ENCODE results near the gene CFAP73.
"Not testable (repeated sequence)": the region's sequence is repeated elsewhere in the genome, so short reads cannot be mapped to it uniquely, and the experiment has no call there.

CFAP73 gene

DNA sequence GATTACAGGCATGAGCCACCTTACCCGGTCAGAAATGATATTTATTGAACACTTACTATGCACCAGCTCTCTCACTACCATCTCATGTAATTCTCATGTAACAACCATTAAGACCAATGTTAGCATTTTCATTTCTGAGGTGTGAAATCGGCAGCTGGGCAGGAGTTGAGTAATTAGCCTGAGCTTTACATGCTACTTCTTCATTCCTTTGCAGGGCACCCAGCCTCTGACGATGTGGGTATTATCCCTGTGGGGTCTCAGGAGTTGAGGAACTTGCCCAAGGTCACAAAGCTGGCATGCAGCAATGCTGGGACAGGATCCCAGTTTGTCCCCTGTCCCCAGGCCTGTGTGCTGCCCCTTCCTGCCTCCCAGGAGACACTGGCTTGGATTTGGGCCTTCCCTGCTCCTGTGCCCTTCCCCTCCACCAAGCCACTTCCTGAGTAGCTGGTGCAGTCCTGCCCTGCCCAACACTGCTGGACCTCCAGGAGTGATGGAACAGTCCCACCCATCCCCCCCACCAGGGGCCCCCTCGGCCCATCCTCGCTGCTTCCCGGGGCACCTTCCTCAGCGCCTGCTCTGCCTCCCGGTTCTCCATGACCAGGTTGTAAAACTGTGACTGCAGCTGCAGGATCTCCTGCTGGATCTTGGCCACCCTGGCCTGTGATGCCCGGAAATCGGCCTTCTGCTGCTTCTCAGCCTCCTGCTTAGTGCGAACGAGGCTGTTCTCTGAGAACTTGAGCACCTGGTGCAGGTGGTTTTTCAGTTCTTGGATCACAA, 50.7 kb downstream of the CFAP73 start:
- TF ChIP-seq CTCF (IDR thresholded peaks at IDR 0.05; ENCODE audit: insufficient read depth, low read length, missing control alignments), result no peak
- CTCF ChIA-PET, result interaction anchor here (2.7 kb wide), 1 partner anchor 225 kb away, joined by 12 read pairs; no protein-coding TSS in a partner anchor
- POLR2A ChIA-PET, result no interaction called here
- DNase-seq (ENCODE audit: low read depth, low spot score), result no peak
- no peak overlapping the region for H3K4me3 ChIP-seq (ENCODE audit: low read depth, low read length)

DNA sequence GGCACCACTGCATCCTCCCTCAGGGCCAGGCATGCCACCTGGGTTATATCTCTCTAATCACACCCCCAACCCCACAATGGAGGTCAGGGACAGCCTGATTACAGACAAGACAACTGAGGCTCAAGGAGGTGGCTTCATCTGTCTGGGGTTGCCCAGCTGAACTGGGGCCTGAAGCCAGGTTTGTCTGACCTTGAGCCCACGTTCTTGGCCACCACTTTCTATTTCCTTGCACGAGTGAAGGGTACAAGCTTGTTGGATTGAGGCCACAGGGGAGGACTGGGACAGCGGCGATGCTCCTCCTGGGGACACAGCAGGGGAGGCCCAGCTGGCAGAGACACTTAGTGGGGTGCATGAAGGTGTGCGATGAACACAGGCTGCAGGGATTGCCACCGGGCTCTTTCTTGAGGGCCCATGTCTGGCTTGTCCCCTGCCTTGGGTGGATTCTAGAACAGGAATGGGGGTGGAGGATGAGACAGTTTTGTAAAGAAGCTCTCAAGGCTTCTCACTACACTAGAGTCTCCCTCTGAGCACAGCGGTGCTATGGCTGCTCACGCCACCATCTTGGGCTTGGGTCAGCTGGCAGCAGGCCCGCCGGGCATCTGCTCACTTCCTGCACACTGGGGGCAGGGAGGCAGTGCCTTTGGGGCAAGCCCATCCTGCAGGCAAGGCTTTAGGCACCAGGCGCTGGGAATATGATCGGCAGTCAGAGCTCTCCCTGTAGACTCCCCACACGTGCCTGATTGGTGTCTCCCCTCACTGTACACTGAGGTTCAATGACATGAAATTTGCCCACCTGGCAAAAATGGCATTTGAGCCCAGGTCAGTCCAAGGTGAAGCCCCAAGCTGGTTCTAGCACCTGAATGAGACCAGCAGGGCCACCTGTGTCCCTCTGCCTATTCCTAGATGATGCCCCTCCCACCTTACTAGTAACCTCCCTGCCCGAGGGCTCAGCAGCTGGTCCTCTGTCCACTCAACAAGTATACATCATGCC, 52.0 kb downstream of the CFAP73 start:
- no peak overlapping the region for H3K4me3 ChIP-seq (ENCODE audit: low read depth, low read length)
- no peak for TF ChIP-seq CTCF (IDR thresholded peaks at IDR 0.05; ENCODE audit: insufficient read depth, low read length, missing control alignments)
- no peak for DNase-seq (ENCODE audit: low read depth, low spot score)
- ChIA-PET CTCF (interaction anchor here (2.7 kb wide), 1 partner anchor 224 kb away, joined by 12 read pairs; no protein-coding TSS in a partner anchor), POLR2A (no interaction called here)

DNA sequence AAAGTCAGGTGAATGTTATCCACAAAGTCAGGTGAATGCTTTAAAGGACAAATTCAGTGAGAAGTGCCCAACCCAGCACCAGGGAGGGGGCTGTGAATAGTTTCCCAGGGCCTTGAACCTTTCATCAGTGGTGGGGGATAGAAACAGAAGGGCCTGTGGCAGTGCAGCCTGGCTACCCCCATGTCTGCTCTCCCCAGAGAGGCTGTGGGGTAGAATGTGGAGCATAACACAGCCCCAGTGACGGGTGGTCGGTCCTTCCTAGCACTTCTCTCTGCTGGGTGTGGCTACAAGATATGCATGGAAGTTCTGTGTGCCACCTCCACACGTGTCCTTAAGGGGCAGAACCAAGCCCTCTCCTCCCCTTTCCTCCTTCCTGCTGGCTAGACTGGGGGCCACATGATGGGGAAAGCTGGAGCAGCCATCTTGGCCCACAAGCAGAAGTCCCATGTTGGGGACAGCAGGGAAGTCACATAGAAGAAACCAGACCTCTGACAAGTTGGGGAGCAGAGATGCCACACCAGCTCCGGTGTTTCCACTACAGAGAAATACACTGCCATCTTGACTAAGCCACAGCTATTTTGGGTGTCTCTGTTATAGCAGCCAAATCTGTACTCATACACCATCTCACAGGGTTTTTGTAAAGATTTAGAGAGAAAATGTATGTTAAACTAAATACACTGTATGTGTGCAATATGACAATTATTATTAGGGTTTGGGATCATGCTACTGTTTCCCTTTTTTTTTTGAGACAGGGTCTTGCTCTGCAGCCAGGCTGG, 53.0 kb downstream of the CFAP73 start:
- no peak overlapping the region for H3K4me3 ChIP-seq (ENCODE audit: low read depth, low read length)
- ChIA-PET POLR2A (no interaction called here), CTCF (interaction anchor here (3.5 kb wide), 1 partner anchor 9 kb away, joined by 17 read pairs; no protein-coding TSS in a partner anchor)
- DNase-seq (ENCODE audit: low read depth, low spot score), result no peak
- TF ChIP-seq CTCF (IDR thresholded peaks at IDR 0.05; ENCODE audit: insufficient read depth, low read length, missing control alignments), result no peak

DNA sequence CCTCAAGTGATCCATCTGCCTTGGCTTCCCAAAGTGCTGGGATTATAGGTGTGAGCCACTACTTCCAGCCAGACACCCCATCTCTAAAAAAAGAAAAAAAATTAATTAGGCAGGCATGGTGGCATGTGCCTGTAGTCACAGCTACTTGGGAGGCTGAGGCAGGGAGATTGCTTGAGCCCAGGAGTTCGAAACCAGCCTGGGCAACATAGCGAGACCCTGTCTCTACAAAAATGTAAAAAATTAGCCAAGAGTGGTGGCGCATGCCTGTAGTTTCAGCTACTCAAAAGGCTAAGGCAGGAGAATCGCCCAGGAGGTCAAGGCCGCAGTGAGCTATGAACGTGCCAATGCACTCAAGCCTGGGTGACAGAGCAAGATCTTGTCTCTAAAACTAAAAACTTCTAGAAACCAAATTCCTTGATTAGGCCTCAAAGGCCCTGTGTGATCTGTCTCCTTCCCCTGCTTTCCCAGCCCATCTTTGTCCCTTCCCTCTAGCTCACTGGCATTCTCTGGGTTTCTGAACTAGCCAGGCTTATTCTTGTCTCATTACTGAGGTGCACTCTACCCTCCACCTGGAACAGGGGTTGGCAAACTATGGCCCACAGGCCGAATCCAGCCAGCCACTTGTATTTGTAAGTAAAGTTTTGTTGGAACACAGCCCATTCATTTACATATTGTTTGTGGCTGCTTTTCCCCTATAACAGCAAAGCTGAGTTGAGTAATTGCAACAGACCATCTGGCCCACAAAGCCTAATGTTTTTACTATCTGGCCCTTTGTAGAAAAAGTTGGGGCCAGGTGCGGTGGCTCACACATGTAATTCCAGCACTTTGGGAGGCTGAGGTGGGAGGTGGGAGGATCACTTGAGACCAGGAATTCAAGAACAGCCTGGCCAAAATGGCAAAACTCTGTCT, 54.6 kb downstream of the CFAP73 start:
- no peak overlapping the region for H3K4me3 ChIP-seq (ENCODE audit: low read depth, low read length)
- TF ChIP-seq CTCF (IDR thresholded peaks at IDR 0.05; ENCODE audit: insufficient read depth, low read length, missing control alignments), result no peak
- CTCF ChIA-PET, result interaction anchor here (1.1 to 3.5 kb wide), 3 partner anchors 7 to 30 kb away, joined by 4 to 17 read pairs (median 8); no protein-coding TSS in a partner anchor
- no peak for DNase-seq (ENCODE audit: low read depth, low spot score)
- POLR2A ChIA-PET, result interaction anchor here (0.9 to 1.1 kb wide), 2 partner anchors 17 kb away, joined by 3 read pairs; partner anchors contain the start of gene TPCN1

DNA sequence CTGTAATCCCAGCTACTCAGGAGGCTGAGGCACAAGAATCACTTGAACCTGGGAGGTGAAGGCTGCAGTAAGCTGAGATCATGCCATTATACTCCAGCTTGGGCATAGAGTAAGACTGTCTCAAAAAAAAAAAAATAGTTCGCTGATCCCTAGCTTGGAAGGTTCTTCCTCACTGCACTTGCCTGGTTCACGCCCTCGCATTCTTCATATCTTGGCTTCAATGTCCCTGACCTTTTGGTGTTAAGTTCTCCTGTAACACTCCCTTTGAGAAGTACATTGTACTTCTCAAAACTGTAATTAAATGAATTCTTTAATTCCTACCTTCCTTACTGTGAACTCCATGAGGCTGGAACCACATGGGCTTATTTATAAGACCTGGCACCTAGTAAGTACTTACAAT, 55.3 kb downstream of the CFAP73 start:
- CTCF ChIA-PET, result interaction anchor here (1.1 to 3.5 kb wide), 3 partner anchors 8 to 31 kb away, joined by 4 to 17 read pairs (median 8); no protein-coding TSS in a partner anchor
- no peak overlapping the region for H3K4me3 ChIP-seq (ENCODE audit: low read depth, low read length)
- DNase-seq (ENCODE audit: low read depth, low spot score), result no peak
- POLR2A ChIA-PET, result interaction anchor here (0.9 kb wide), 1 partner anchor 17 kb away, joined by 3 read pairs; the partner anchor contains the start of gene TPCN1
- no peak for TF ChIP-seq CTCF (IDR thresholded peaks at IDR 0.05; ENCODE audit: insufficient read depth, low read length, missing control alignments)

GRCh38 chr12:113206802-113207201, 57.3 kb downstream of the CFAP73 start:
- DNase-seq (ENCODE audit: low read depth, low spot score); H3K4me3 ChIP-seq (ENCODE audit: low read depth, low read length); POLR2A ChIA-PET: not testable (repeated sequence)
- CTCF ChIA-PET, result interaction anchor here (1.2 kb wide), 1 partner anchor 12 kb away, joined by 4 read pairs; no protein-coding TSS in a partner anchor

Data from AG04449 (cell line).